Endothelial cell of hepatic sinusoid (primary cell): ENCODE data around the gene EFTUD2.
"Not testable (repeated sequence)": the region's sequence is repeated elsewhere in the genome, so short reads cannot be mapped to it uniquely, and the experiment has no call there.

Source experiments
- in situ Hi-C: cut with HindIII; loops from 2 replicates; pipeline ENCODE4 v1.10.0; 2017; ENCODE audit warnings: low sequenced_read_pairs

EFTUD2 gene

GRCh38 chr17:44854192-44854591 lies 45.1 kb downstream of the EFTUD2 start:
- in situ Hi-C loops = no loop called here

GRCh38 chr17:44850612-44851011 lies 48.6 kb downstream of the EFTUD2 start:
- in situ Hi-C loops = no loop called here

GRCh38 chr17:44850025-44850424 lies 49.2 kb downstream of the EFTUD2 start:
- in situ Hi-C loops = no loop called here

GRCh38 chr17:44848961-44849489 lies 50.2 kb downstream of the EFTUD2 start:
- in situ Hi-C loops = no loop called here

- in situ Hi-C loops = no loop called here
Observed at GRCh38 chr17:44848257-44848795, 50.9 kb downstream of the EFTUD2 start.

- in situ Hi-C loops = no loop called here
Observed at GRCh38 chr17:44847586-44847985, 51.7 kb downstream of the EFTUD2 start, which contains the start of gene HIGD1B. TSS of gene HIGD1B (plus strand) at chr17:44847883. CDS start at chr17:44848153, 270 bp downstream.

- in situ Hi-C loops = no loop called here
Observed at GRCh38 chr17:44846206-44846605, 53.0 kb downstream of the EFTUD2 start.

GRCh38 chr17:44844390-44844830 lies 54.8 kb downstream of the EFTUD2 start:
- in situ Hi-C loops = loop anchor here (5.0 kb wide), 2 partner anchors 33 to 72 kb away; no protein-coding TSS in a partner anchor

GRCh38 chr17:44842748-44843147 lies 56.5 kb downstream of the EFTUD2 start:
- in situ Hi-C loops = loop anchor here (5.0 kb wide), 2 partner anchors 35 to 70 kb away; no protein-coding TSS in a partner anchor

- in situ Hi-C loops = loop anchor here (5.0 kb wide), 2 partner anchors 36 to 69 kb away; no protein-coding TSS in a partner anchor
Observed at GRCh38 chr17:44840936-44841335, 58.3 kb downstream of the EFTUD2 start.

- in situ Hi-C loops = loop anchor here (5.0 kb wide), 2 partner anchors 37 to 68 kb away; no protein-coding TSS in a partner anchor
Observed at GRCh38 chr17:44840274-44840673, 59.0 kb downstream of the EFTUD2 start.

- in situ Hi-C loops = no loop called here
Observed at GRCh38 chr17:44837196-44837595, 62.0 kb downstream of the EFTUD2 start.

- in situ Hi-C loops = no loop called here
Observed at GRCh38 chr17:44832805-44833204, 66.4 kb downstream of the EFTUD2 start.

GRCh38 chr17:44831371-44831770 lies 67.9 kb downstream of the EFTUD2 start:
- in situ Hi-C loops = no loop called here

GRCh38 chr17:44830359-44831288 lies 68.6 kb downstream of the EFTUD2 start:
- in situ Hi-C loops = no loop called here

- in situ Hi-C loops = no loop called here
Observed at GRCh38 chr17:44829523-44830358, 69.5 kb downstream of the EFTUD2 start, which contains the start of gene GJC1. TSS of gene GJC1 (minus strand) at chr17:44830287. CDS start at chr17:44805817, 24,470 bp downstream.

GRCh38 chr17:44828919-44829522 lies 70.2 kb downstream of the EFTUD2 start:
- in situ Hi-C loops = no loop called here

GRCh38 chr17:44827863-44828262 lies 71.4 kb downstream of the EFTUD2 start:
- in situ Hi-C loops = no loop called here

- in situ Hi-C loops = no loop called here
Observed at GRCh38 chr17:44826123-44826790, 73.0 kb downstream of the EFTUD2 start.

- in situ Hi-C loops = not testable (repeated sequence)
Observed at GRCh38 chr17:44825236-44825635, 74.0 kb downstream of the EFTUD2 start.
